ENCODE results near the gene NINL.
A peak's percentile ranks its signal among the peaks of the same experiment; 100 is the strongest.
"Not testable (repeated sequence)": the region's sequence is repeated elsewhere in the genome, so short reads cannot be mapped to it uniquely, and the experiment has no call there.

Gene NINL

DNA sequence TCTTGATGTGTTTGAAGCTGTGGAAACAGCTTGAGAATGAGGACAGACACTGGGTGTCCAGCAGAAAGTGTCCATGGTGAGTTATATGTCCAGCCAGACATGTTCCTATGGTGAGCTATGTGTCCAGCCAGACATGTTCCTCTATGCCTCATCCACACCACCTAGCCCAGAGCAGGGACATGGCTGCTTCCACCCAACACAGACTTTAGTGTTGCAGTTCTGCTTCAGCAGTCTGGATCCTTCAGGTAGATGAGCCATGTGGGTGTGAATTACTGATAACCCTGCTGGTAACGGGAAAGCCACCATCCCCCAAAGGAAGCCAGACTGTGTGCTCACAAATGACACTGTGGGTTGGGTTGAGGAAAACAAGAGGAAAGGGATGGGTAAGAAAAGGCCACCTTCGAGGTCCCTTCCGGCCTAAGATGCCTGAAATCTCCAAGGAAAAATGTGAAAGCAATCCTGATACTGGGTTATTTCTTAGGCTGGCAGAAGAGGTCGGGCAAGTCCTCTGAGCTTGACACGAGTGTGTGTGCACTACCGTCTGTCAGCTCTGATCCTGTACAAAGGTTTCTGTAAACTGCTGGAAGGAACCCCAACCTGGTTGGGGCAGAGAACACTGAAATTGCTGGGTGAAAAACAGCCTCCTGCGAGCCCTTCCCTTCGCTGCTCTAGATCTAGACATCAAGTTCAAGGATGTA, 77.8 kb downstream of the NINL start:
- Histone ChIP-seq H3K27me3 (replicated peaks) (no peaks in the 10 kb centered on the region), H3K27ac (peak overlapping the region; percentile 1), H3K36me3 (replicated peaks) (peaks cover 16% of the 10 kb centered on the region), H3K4me3 (ENCODE audit: low read depth, low read length) (no peak overlapping the region)
- in situ Hi-C loops (cut with HindIII; ENCODE audit: low pct_ligation_motif_present, low sequenced_read_pairs), result no loop called here
- TF ChIP-seq, protein P1, sequence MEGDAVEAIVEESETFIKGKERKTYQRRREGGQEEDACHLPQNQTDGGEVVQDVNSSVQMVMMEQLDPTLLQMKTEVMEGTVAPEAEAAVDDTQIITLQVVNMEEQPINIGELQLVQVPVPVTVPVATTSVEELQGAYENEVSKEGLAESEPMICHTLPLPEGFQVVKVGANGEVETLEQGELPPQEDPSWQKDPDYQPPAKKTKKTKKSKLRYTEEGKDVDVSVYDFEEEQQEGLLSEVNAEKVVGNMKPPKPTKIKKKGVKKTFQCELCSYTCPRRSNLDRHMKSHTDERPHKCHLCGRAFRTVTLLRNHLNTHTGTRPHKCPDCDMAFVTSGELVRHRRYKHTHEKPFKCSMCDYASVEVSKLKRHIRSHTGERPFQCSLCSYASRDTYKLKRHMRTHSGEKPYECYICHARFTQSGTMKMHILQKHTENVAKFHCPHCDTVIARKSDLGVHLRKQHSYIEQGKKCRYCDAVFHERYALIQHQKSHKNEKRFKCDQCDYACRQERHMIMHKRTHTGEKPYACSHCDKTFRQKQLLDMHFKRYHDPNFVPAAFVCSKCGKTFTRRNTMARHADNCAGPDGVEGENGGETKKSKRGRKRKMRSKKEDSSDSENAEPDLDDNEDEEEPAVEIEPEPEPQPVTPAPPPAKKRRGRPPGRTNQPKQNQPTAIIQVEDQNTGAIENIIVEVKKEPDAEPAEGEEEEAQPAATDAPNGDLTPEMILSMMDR (IDR thresholded peaks at IDR 0.05; ENCODE audit: low read depth, low read length, missing control alignments), result no peak
- no peak for DNase-seq

DNA sequence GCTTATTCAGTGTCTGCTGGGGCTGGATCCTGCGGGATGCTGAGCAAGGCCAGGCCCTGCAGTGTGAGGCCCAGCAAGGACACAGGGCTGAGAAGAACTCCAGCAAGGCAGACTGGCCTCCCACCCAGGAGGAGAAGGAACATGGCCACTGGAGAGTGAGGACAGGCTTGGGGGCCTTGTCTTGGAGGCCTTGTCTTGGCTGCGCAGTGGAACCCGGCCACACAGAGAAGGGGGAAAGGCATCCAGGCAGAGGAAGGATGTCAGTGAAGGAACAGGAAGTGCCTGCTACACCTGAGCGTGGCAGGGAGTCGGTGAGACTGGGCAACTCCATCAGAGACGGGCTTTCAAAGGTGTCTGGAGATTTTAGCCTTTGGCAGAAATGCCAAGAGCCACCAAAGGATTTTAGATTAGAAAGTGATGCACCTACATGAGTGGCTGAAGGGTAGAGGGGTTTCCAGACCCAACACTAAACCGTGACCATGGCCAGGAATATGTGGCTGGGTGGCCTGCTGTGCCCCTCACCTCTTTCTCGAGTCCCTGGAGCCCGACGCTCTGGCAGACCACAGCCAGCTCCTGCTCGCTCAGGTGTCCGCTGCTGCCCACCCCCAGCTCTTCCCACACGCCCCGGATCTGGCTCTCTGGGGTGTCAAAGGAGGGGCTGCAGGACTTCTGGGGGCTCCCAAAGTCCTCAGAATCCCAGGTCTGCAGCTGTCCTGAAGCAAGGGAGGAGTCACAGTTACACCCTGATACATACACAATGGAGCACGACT, 80.8 kb downstream of the NINL start:
- in situ Hi-C loops (cut with HindIII; ENCODE audit: low pct_ligation_motif_present, low sequenced_read_pairs), result no loop called here
- Histone ChIP-seq H3K36me3 (replicated peaks) (peaks cover 9% of the 10 kb centered on the region), H3K27ac (no peak overlapping the region), H3K4me3 (ENCODE audit: low read depth, low read length) (no peak overlapping the region), H3K27me3 (replicated peaks) (no peaks in the 10 kb centered on the region)
- TF ChIP-seq, protein P1 (IDR thresholded peaks at IDR 0.05; ENCODE audit: low read depth, low read length, missing control alignments), result no peak
- DNase-seq, result no peak

DNA sequence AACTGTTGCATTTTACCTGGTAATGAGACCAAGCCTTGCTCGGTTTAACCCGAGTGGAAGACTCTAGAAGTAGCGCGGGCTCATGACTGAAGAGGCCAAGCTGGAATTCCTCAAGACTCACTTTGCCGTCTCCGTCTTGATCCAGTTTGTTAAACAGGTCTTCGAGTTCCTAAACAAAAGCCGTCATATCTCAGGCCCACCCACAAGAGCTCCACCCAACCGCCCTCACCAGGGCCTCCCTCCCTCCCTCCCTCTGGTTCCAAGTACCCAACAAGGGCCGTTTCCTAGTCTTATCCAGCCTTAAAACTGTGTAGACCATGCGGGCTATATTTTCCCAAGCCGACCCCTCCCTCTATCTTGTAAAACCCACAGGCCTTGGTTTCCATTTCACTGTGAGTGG, 81.4 kb downstream of the NINL start:
- Histone ChIP-seq H3K27ac (no peak overlapping the region), H3K27me3 (replicated peaks) (no peaks in the 10 kb centered on the region), H3K36me3 (replicated peaks) (peaks cover 4% of the 10 kb centered on the region), H3K4me3 (ENCODE audit: low read depth, low read length) (no peak overlapping the region)
- DNase-seq, result no peak
- in situ Hi-C loops (cut with HindIII; ENCODE audit: low pct_ligation_motif_present, low sequenced_read_pairs), result no loop called here
- TF ChIP-seq, protein P1 (IDR thresholded peaks at IDR 0.05; ENCODE audit: low read depth, low read length, missing control alignments), result no peak

DNA sequence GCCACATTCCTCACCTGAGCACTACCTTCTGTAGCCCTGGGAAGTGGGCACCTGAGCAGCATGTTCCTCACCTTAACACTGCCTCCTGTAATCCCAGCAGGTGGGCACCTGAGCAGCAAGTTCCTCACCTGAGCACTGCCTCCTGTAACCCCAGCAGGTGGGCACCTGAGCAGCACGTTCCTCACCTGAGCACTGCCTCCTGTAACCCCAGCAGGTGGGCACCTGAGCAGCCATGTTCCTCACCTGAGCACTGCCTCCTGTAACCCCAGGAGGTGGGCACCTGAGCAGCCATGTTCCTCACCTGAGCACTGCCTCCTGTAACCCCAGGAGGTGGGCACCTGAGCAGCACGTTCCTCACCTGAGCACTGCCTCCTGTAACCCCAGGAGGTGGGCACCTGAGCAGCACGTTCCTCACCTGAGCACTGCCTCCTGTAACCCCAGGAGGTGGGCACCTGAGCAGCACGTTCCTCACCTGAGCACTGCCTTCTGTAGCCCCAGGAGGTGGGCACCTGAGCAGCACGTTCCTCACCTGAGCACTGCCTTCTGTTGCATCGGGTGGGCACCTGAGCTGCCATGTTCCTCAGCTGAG, 82.2 kb downstream of the NINL start:
- in situ Hi-C loops (cut with HindIII; ENCODE audit: low pct_ligation_motif_present, low sequenced_read_pairs); H3K36me3 ChIP-seq (replicated peaks); DNase-seq; H3K4me3 ChIP-seq (ENCODE audit: low read depth, low read length); H3K27me3 ChIP-seq (replicated peaks); H3K27ac ChIP-seq: not testable (repeated sequence)

DNA sequence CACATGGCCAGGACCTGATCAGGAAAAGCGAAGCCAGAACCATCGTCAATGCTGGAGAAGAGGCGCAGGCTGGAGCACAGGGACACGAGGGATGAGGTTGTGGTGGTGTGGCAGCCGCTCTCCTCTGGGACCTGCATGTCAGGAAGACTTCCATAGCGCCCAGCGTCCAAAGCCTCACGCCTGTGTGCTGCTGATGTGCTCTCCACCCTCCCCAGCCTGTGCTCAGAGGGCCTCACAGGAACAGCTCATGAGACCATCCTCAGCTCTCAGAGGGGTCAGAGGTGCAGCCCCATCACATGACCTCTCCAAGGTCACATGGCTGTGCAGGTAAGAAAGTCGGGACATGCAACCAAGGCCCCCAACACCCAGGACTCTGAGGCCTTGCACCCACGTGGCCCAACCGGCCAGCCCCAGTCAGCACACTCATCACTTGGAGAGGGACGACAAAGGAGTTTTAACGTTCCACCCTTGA, 84.4 kb downstream of the NINL start:
- Histone ChIP-seq H3K36me3 (replicated peaks) (peaks cover 2% of the 10 kb centered on the region), H3K27me3 (replicated peaks) (no peaks in the 10 kb centered on the region), H3K27ac (no peak overlapping the region), H3K4me3 (ENCODE audit: low read depth, low read length) (no peak overlapping the region)
- DNase-seq, result no peak
- in situ Hi-C loops (cut with HindIII; ENCODE audit: low pct_ligation_motif_present, low sequenced_read_pairs), result no loop called here
- TF ChIP-seq, protein P1 (IDR thresholded peaks at IDR 0.05; ENCODE audit: low read depth, low read length, missing control alignments), result no peak

DNA sequence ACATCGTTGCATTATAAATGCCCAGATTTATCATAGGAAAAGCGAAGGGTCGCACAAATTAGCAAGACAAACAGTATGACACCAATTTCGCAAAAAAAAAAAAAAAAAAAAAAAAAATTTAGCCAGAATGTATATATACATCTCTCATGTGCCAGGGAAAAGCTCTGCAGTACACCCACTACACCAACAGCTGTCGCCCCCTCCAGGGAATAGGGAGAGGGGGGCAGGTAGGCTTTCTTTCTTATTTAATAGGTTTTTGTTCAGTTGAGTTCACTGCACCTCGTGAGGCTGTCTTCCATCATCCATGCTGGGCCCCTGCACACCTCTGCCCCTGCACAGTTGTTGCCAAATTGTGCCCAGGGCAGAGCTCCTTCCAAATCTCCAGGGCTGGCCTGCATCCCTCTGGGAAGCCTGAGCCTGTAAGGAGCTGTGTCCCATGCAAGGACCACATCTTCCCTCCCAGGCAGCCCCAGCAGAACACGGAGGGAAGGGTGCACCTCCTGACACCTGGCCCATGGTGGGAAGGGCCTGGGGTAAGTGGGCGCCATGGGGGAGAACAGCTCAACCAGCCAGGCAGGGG, 85.4 kb downstream of the NINL start:
- Histone ChIP-seq H3K4me3 (ENCODE audit: low read depth, low read length) (no peak overlapping the region), H3K36me3 (replicated peaks) (peaks cover 2% of the 10 kb centered on the region), H3K27me3 (replicated peaks) (no peaks in the 10 kb centered on the region), H3K27ac (no peak overlapping the region)
- no peak for DNase-seq
- in situ Hi-C loops (cut with HindIII; ENCODE audit: low pct_ligation_motif_present, low sequenced_read_pairs), result no loop called here
- TF ChIP-seq, protein P1 (IDR thresholded peaks at IDR 0.05; ENCODE audit: low read depth, low read length, missing control alignments), result peak; percentile 27

Data from brain microvascular endothelial cell (primary cell).